ENCODE results near the gene YPEL1.

- no peak for TF ChIP-seq CTCF (conservative IDR thresholded peaks at IDR 0.05 in 1 of 2, IDR thresholded peaks at IDR 0.05 in 1 of 2; ENCODE audit: low read depth in 1 of 2, low read length in 2 of 2)
- TF ChIP-seq EZH2 (IDR thresholded peaks at IDR 0.05; ENCODE audit: low read length, missing control alignments) = no peak
These were observed 27.4 kb upstream of the YPEL1 start for GRCh38 chr22:21762712-21763581.

Measured in fibroblast of lung (primary cell).